DMS114 treated with DMSO at 0.1 percent for 48 hours (cell line): ENCODE data around the gene CPLANE1.
"Not testable (repeated sequence)": the region's sequence is repeated elsewhere in the genome, so short reads cannot be mapped to it uniquely, and the experiment has no call there.

Source experiments
- DNase-seq: peaks from one replicate; lab custom pipeline; 2025; ENCODE audit not compliant: unreplicated experiment; lab: John Stamatoyannopoulos, UW

Gene CPLANE1

DNA sequence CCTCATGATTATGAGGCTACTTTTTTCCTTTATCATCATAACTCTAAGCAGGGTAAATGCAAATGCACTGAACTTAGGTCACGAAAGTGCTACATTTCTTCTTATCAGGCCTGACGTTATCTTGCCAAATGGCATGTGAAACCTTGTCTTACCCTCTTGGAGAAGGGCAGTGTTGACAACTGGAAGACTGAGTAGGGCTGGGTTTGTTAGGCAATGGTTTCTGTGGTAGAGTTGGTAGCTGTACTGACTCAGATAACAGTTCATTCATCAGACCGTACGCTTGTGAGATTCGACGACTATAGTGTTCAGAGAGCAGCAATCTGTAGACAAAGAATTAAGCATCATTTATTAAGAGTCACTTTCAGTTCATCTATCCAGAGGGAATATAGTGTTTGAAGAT lies 127.7 kb downstream of the CPLANE1 start:
- DNase-seq: no peak

DNA sequence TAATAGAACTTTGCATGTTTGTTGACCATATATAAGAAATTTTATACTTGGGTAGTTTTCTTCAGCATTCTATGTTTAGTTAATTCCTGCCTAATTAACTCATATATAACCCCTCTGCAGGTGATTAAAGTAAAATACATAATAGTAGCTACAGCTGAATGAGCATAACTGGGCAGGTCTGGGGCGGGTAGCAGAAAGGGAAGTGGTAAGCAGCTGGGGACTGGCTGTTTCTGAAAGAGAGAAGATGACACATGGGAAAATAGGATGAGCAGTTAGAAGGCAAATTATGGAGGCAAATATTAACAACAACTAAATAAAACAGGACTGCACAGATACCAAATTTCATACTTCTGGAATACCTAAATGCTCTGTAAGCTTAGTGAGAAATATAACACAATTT lies 128.1 kb downstream of the CPLANE1 start:
- DNase-seq: no peak

DNA sequence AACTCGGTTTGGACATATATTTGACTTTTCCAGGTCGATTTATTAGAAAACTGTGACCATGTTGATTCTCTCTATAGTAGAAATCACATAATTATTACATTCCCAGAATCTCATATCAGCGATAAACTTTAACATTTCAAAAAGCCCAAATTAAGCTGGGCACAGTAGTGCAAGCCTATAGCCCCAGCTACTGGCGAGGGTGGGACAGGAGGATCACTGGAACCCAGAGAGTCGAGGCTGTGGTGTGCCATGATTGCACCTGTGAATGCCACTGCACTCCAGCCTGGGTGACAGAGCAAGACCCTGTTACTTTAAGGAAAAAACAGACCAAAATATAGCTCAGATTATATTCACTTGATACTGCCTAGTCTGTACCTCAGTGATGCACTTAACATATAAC lies 128.9 kb downstream of the CPLANE1 start:
- DNase-seq: no peak

DNA sequence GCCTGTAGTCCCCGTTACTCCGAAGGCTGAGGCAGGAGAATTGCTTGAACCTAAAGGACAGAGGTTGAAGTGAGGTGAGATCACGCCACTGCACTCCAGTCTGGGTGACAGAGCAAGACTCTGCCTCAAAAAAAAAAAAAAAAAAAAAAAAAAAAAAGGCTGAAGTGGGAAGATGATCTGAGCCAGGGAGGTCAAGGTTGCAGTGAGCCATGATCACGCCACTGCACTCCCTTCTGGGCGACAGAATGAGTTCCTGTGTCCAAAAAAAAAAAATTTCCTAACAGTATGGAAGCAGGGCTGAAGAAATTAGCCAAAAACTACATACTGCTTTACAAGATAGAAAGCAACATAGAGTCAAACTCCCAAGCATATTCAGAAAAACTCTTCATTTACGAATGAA lies 132.8 kb downstream of the CPLANE1 start:
- no peak for DNase-seq

DNA sequence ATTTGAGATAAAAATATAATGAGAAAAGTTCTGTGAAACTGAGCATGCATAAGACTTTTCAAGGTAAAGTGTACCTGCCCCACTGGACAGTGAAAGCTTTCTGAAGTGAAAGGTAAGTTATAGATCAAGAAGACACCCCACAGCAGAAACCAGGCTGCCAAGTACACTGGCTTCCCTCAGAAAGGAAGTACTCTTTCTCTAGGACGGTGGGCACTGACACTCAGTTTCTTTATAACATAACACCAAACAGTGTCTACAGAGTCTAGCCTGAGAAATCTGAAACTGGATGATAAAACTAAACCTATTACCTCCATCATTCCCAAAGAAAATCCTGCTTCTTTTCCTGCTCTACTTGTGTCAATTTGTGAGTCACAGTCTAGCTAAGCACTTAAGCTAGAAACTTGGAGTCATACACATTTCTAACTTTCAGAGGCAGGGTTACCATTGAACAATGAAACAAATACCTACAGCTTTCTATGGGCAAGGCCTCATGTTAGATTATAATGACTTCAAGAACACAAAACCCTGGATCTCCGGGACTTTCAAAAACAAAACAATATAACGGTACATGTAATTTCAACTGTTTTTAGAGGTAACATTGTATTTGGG lies 136.7 kb downstream of the CPLANE1 start:
- no peak for DNase-seq

DNA sequence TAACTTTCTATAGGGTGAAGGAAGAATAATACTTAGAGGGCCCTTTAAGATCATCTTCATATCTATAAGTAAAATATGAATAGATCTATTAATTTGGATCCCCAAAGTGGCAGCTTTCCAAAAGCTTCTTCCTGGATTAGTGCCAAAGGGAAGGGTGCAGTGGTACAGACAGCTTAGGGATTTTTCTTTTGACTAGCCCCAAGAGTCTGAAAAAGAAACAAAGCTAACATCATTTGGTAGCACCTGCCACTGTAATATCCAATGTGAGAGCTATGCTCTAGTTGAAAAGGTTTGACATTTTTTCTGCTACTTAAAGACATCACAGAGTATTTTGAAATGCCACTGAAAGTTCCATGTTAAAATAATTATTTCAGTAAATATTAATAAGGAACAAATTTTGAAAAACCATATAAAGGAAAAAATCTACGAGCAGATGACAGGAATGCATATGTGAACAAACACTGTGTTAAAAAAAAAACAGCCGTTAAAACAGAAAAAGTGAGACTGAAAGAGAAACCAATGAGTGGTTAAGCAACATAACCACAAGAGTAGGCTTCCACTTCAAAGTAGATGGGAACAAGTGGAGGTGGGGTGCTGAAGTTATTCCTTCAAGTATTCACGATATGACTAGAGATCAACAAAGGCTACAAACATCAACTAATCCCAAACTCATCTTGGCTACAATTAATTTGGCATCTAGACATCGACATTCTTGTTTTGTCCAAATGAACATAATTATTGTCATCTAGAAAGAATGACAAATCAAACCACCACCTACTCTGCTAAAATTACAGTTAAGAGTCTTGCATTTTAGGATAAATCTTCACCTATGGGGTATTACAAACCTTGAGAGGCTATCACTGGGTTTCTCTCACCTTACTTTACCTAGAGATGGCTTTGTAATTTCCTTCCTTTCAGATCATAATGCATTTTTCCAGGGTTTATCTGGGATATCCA lies 137.5 kb downstream of the CPLANE1 start:
- no peak for DNase-seq

DNA sequence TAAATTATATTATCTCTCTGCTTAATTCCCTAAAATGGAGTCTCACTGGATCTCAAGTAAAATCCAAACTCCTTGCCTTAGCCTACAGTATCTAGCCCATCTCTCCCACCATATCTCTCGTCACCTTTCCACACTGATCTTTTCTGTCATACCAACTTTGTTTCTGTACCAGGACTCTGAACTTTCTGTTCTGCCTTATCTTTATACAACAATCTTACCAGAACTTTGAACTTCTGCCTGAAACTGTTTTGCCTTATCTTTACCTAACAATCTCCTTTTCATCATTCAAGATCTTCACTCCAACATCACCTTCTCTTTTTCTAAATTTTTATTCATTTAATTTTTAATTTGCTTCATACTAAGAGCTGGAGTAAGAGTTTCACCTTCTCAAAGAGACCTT lies 139.0 kb downstream of the CPLANE1 start:
- DNase-seq: no peak

DNA sequence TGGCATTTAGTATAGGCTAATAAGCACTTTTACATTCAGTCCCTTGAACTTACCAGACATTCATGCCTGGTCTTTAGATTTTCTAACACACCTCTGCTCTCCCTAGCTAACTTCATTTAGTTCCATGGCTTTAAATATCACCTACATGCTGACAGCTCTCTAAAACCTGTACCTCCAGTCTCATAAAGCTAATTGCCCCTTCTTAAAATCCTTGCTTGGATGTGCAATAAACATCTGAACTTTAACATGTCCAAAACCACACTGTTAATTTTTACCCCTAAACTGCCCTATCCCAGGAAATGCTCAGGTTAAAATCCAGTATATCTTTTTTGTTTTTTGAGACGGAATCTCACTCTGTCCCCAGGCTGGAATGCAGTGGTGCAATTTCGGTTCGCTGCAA lies 139.8 kb downstream of the CPLANE1 start:
- DNase-seq: no peak

DNA sequence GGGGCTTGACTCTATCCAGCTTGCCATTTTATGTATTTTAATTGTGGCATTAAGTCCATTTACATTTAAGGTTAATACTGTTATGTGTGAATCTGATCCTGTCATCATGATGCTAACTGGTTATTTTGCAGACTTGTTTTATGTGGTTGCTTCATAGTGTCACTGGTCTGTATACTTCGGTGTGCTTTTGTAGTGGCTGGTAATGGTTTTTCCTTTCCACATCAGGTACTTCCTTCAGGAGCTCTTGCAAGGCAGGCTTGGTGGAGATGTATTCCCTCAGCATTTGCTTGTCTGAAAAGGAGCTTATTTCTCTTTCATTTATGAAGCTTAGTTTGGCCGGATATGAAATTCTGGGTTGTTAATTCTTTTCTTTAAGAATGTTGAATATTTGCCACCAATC lies 145.9 kb downstream of the CPLANE1 start:
- no peak for DNase-seq

DNA sequence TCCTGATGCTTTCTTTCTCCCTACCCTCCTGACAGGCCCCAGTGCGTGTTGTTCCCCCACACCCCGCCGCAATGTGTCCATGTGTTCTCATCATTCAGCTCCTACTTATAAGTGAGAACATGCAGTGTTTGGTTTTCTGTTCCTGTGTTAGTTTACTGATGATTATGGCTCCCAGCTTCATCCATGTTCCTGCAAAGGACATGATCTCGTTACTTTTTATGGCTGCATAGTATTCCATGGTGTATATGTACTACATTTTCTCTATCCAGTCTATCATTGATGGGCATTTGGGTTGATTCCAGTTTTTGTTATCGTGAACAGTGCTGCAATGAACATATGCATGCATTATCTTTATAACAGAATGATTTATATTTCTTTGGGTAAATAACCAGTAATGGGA lies 149.9 kb downstream of the CPLANE1 start:
- DNase-seq: not testable (repeated sequence)

DNA sequence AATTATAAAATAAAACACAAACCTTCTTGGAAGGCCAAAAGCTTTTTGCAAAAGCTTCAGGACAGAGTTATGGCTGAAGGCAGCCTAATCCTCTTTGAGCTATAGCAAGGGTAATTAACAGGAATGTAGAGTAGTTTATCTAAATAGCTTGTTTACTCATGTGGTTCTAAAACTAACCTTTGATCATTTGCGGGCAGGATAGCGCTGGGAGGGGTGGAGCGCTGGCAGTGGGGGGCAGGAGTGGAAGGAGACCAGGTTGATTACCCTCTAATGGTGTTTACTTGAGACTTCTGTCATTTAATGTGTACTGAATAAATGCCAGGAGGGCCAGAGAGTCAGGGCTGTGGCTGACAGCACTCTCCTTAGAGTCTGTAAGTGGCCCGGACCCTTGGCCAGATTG lies 155.4 kb downstream of the CPLANE1 start:
- DNase-seq: not testable (repeated sequence)

DNA sequence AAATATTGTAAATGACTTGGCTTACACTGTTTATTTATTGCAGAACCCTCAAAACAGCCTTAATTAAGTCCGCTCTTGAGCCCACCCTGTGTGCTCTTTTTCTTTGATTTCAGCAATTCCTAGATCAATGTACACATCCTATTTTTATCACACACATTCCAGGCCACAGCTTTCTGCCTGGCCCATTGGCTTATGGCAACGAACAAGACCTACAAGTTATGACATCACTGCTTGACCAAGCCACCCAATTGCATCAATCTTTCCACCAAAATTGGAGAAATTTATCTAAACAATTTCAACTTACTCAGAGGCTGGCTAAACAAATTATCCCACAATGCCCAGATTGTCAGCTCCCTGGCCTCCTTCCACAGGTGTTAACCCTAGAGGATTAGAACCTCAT lies 158.4 kb downstream of the CPLANE1 start:
- DNase-seq: no peak

DNA sequence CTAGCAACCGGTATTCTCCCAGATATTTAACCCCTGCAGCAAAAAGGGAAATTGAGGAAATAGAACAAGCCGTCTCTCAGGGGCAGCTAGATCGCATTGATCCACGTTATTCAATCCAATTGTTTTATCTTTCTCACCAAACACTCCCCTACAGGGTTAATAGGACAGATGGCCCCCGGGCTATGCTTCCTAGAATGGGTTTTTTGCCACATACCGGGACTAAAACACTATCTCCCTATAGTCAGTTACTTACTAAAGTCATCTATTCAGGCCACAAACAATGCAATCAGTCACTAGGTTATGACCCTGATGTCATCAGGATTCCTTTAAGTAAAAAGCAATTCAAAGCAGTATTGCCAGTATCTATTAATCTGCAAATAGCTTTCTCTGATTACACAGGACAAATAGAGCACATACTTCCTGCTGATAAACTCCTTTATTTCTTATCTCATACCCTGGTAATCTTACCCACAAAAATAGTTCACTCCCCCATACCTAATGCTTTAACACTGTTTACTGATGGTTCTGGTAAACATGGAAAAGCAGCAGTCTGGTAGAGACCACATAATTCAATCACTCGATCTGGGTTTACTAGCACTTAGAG lies 159.0 kb downstream of the CPLANE1 start:
- no peak for DNase-seq

DNA sequence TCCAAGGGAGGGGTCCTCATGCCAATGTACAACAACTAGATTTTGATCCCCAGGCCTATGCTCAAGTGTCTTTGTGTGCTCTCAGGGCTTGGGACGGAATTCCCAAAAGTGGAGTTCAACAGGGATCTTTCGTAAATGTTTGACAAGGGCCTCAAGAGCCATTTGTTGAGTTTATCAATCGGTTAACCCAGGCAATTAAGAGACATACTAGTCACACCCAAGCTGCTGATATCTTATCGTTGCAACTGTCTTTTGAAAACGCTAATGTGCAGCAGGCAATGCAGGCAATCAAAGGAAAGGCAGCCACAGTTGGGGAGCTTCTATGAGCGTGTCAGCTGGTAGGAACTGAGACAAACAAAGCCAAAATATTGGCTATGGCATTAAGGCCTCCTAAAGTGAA lies 161.2 kb downstream of the CPLANE1 start:
- no peak for DNase-seq

DNA sequence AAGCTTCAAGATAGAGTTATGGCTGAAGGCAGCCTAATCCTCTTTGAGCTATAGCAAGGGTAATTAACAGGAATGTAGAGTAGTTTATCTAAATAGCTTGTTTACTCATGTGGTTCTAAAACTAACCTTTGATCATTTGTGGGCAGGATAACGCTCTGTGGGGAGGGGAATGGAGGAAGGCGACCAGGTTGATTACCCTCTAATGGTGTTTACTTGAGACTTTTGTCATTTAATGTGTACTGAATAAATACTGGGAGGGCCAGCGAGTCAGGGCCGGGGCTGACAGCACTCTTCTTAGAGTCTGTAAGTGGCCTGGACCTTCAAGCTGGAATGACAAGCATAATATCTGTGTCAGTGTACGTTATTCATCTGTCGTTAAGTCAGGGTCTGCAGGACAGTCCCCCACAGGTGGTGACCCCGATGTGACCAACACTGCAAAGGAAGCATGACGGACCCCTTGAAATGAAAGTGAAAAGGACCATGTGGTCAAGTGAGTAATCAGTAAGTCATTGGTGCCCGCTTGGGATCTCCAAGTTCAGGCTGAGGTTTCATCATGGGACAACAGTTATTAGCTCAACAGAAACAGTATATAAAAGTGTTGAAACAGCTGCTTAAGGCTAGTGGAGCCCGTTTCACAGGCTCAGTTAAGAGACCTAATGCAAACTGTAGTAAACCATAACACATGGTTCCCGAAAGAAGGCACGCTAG lies 162.6 kb downstream of the CPLANE1 start:
- DNase-seq: no peak

DNA sequence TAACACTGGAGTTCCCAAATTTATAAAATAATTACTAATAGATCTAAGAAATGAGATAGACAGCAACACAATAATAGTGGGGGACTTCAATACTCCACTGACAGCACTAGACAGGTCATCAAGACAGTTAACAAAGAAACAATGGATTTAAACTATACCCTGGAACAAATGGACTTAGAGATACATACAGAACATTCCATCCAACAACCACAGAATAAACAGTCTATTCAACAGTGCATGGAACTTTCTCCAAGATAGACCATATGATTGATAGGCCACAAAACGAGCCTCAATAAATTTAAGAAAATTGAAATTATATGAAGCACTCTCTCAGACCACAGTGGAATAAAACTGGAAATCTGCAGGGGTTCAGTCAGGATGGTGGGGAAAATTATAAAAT lies 163.2 kb downstream of the CPLANE1 start:
- DNase-seq: not testable (repeated sequence)

DNA sequence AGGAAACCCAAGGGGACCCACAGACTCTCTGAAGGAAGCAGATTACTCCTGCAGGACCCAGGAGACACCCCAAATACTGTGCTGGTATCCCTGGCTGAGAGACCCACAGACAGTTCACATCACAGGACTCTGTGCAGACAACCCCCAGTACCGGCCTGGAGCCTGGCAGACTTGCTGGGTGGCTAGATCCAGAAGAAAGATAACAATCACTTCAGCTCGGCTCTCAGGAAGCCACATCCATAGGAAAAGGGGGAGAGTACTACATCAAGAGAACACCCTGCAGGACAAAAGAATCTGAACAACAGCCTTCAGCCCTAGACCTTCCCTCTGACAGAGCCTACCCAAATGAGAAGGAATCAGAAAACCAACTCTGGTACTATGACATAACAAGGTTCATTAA lies 166.2 kb downstream of the CPLANE1 start:
- DNase-seq: not testable (repeated sequence)

DNA sequence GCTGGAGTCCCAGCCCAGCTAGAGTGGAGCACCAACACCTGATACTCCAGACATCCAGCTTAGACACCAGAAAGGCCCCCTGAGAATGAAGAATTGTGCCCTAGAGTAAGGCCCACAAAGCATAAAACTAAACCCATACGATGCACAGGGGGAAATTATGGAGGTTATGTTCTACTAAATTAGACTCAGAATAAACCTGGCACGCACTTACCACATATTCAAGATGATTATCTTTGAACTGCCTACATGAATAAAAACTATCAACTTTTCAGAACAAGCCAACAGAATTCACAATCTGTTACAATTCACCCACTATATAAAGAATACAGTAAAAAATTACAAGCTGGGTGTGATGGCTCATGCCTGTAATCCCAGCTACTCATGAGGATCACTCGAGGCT lies 168.5 kb downstream of the CPLANE1 start:
- no peak for DNase-seq

DNA sequence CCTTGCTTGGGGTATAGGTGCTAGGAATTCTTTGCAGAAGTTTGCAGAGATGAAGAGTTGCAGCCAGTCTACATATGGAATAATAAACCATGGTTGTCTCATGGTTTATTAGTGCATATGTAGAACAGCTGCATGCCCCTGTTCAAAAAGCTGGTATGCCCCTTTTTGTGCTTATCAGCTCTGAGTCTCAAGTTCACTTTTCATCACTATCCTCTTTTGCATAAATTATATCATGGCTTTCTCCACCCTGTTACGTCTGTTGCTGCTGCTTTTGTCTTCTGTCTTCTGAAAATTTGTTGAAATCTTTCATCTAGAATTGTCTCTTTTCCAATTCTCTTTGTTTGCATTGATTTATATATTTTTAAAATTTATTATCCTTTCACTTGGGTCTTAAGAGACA lies 172.0 kb downstream of the CPLANE1 start:
- no peak for DNase-seq

DNA sequence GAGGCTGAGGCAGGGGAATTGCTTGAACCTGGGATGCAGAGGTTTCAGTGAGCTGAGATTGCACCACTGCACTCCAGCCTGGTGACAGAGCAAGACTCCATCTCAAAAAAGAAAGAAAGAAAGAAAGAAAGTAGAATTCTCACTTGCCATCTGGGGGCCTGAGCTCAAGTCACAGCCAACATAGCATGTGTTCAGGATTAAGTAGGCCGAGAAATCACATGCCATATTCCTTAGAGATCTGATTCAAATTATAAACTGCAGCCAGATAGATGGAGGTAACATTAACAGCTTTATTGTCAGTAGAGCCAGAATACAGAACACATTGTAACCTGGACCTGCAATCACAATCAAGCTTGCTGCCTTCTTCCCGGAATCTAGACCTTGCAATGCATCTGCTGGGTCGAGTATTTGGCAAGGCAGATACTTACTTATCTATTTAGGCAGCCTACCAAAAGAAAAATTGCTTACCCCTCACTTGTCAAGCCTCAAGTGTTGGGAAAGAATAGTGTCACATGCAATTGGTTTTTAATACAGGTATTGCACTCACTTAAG lies 173.7 kb downstream of the CPLANE1 start:
- no peak for DNase-seq

DNA sequence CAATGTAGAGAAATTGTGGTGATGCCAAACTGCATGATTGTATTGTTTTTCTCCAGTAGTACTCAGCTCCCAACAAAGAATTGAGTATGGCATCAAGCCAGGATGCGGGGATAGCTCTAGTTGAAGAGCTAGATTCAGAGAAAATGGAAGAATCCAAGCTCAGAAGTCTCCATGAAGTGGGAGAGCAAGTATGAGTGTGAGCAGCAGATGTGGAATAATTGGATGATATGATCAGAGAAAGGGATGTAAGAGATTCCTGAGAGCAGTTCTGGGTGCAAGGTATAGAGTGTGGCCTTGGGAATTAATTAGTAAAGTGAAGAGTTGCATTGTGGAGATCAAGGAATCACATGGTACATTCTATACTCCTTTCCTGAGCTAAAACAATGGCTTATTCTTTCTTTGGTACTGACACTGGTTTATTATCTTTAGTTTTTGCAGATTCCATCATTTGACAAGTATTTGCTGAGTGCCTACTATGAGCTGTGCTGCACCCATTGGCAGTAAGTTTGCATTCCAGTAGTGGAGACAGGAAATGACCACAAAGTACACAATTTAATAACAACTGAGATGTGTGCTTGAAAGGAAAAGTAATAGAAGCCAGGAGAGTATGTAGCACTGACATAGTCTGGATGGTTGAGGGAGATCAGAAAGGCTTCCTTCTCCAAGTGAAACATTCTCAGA lies 177.1 kb downstream of the CPLANE1 start:
- DNase-seq: no peak
